Tibial nerve (tissue), 4 donors: ENCODE measurements around the gene CSKMT.

Source experiments
- EP300 ChIP-seq, 2 donors: sonication (generic); formaldehyde crosslinking; IDR thresholded peaks; one replicate each; pipeline ENCODE4 v1.6.1; 2017; ENCODE audit warnings: antibody characterized with exemption in 2 of 2, mild to moderate bottlenecking in 1 of 2
- POLR2A ChIP-seq, 2 donors: fragments of 450-650 bp; IDR thresholded peaks; one replicate each; pipeline ENCODE4 v1.6.1; 2017; ENCODE audit warnings: antibody characterized with exemption in 2 of 2, mild to moderate bottlenecking in 2 of 2, moderate library complexity in 2 of 2
- TF ChIP-seq, protein P1 (sequence below), 5 experiments: fragments of 200-600 bp in 3 of 5; fragments of 450-650 bp in 2 of 5; sonication (generic) in 3 of 5; IDR thresholded peaks; one replicate each; pipeline ENCODE4 v1.5.1; 2016 to 2019; ENCODE audit warnings: antibody characterized with exemption in 5 of 5, mild to moderate bottlenecking in 3 of 5, moderate library complexity in 2 of 5

DNA sequence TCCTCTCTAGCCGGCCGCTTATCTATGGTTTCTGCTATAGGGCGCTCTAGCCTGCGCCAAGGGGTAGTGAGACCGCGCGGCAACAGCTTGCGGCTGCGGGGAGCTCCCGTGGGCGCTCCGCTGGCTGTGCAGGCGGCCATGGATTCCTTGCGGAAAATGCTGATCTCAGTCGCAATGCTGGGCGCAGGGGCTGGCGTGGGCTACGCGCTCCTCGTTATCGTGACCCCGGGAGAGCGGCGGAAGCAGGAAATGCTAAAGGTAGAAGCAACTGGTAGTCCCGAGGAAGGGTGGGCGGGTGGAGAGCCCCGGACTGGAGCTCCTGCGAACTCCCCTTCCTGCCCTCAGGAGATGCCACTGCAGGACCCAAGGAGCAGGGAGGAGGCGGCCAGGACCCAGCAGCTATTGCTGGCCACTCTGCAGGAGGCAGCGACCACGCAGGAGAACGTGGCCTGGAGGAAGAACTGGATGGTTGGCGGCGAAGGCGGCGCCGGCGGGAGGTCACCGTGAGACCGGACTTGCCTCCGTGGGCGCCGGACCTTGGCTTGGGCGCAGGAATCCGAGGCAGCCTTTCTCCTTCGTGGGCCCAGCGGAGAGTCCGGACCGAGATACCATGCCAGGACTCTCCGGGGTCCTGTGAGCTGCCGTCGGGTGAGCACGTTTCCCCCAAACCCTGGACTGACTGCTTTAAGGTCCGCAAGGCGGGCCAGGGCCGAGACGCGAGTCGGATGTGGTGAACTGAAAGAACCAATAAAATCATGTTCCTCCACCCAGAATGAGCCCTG lies 6.7 kb downstream of the CSKMT start, which contains the start of the genes LBHD1 and UQCC3:
- TF ChIP-seq, protein P1, sequence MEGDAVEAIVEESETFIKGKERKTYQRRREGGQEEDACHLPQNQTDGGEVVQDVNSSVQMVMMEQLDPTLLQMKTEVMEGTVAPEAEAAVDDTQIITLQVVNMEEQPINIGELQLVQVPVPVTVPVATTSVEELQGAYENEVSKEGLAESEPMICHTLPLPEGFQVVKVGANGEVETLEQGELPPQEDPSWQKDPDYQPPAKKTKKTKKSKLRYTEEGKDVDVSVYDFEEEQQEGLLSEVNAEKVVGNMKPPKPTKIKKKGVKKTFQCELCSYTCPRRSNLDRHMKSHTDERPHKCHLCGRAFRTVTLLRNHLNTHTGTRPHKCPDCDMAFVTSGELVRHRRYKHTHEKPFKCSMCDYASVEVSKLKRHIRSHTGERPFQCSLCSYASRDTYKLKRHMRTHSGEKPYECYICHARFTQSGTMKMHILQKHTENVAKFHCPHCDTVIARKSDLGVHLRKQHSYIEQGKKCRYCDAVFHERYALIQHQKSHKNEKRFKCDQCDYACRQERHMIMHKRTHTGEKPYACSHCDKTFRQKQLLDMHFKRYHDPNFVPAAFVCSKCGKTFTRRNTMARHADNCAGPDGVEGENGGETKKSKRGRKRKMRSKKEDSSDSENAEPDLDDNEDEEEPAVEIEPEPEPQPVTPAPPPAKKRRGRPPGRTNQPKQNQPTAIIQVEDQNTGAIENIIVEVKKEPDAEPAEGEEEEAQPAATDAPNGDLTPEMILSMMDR (IDR thresholded peaks at IDR 0.05): peak in 1 of 5 experiments; percentile 10
- peak; percentile 2 to 35 for TF ChIP-seq POLR2A (IDR thresholded peaks at IDR 0.05)
- TF ChIP-seq EP300 (IDR thresholded peaks at IDR 0.05): peak in 1 of 2 donors; percentile 84
